ENCODE measurements around the gene RBKS. TPM values are rescaled to one million over a fixed set of nuclear protein-coding genes. Genes with fewer than 3 reads are reported as not detected.

Gene RBKS
- total and polyA plus RNA-seq, 2 of the 13 experiments (the other 11 are each of a cell fraction or from before 2014, with no cell fraction given), result 7.7 to 8.3 TPM

GRCh38 chr2:27771548-27772335 is 118.4 kb downstream of the RBKS start, which contains the start of gene MRPL33 (continued):
- TF ChIP-seq, protein P1, sequence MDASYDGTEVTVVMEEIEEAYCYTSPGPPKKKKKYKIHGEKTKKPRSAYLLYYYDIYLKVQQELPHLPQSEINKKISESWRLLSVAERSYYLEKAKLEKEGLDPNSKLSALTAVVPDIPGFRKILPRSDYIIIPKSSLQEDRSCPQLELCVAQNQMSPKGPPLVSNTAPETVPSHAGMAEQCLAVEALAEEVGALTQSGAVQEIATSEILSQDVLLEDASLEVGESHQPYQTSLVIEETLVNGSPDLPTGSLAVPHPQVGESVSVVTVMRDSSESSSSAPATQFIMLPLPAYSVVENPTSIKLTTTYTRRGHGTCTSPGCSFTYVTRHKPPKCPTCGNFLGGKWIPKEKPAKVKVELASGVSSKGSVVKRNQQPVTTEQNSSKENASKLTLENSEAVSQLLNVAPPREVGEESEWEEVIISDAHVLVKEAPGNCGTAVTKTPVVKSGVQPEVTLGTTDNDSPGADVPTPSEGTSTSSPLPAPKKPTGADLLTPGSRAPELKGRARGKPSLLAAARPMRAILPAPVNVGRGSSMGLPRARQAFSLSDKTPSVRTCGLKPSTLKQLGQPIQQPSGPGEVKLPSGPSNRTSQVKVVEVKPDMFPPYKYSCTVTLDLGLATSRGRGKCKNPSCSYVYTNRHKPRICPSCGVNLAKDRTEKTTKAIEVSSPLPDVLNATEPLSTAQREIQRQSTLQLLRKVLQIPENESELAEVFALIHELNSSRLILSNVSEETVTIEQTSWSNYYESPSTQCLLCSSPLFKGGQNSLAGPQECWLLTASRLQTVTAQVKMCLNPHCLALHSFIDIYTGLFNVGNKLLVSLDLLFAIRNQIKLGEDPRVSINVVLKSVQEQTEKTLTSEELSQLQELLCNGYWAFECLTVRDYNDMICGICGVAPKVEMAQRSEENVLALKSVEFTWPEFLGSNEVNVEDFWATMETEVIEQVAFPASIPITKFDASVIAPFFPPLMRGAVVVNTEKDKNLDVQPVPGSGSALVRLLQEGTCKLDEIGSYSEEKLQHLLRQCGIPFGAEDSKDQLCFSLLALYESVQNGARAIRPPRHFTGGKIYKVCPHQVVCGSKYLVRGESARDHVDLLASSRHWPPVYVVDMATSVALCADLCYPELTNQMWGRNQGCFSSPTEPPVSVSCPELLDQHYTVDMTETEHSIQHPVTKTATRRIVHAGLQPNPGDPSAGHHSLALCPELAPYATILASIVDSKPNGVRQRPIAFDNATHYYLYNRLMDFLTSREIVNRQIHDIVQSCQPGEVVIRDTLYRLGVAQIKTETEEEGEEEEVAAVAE (CRISPR knock-in tag; IDR thresholded peaks at IDR 0.05; ENCODE audit: borderline replicate concordance), result peak; percentile 86; the same call in 1 of the 2 replicates
- peak; percentile 51; the same call in 1 of the 2 replicates for TF ChIP-seq ZNF552 (CRISPR knock-in tag; IDR thresholded peaks at IDR 0.05; ENCODE audit: borderline replicate concordance)
- TF ChIP-seq, protein P2, sequence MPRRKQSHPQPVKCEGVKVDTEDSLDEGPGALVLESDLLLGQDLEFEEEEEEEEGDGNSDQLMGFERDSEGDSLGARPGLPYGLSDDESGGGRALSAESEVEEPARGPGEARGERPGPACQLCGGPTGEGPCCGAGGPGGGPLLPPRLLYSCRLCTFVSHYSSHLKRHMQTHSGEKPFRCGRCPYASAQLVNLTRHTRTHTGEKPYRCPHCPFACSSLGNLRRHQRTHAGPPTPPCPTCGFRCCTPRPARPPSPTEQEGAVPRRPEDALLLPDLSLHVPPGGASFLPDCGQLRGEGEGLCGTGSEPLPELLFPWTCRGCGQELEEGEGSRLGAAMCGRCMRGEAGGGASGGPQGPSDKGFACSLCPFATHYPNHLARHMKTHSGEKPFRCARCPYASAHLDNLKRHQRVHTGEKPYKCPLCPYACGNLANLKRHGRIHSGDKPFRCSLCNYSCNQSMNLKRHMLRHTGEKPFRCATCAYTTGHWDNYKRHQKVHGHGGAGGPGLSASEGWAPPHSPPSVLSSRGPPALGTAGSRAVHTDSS (CRISPR knock-in tag; conservative IDR thresholded peaks at IDR 0.05), result no peak
- no peak for TF ChIP-seq GTF2F1 (IDR thresholded peaks at IDR 0.05; ENCODE audit: low read length)
- TF ChIP-seq SIX1 (CRISPR knock-in tag; IDR thresholded peaks at IDR 0.05; ENCODE audit: borderline replicate concordance), result no peak; the same call in 1 of the 2 replicates
- TF ChIP-seq UBTF (CRISPR knock-in tag; IDR thresholded peaks at IDR 0.05), result peak; percentile 88
- TF ChIP-seq NONO (IDR thresholded peaks at IDR 0.05), result no peak
- peak; percentile 90 for TF ChIP-seq NONO (CRISPR knock-in tag; conservative IDR thresholded peaks at IDR 0.05)
- TF ChIP-seq POGZ (CRISPR knock-in tag; IDR thresholded peaks at IDR 0.05), result peak; percentile 89; the same call in 1 of the 2 replicates
- peak; percentile 89; the same call in 1 of the 2 replicates for TF ChIP-seq CBFB (CRISPR knock-in tag; IDR thresholded peaks at IDR 0.05)
- TF ChIP-seq ZXDC (CRISPR knock-in tag; IDR thresholded peaks at IDR 0.05), result peak; percentile 43; the same call in 1 of the 2 replicates
- peak; percentile 3; the same call in 1 of the 2 replicates for TF ChIP-seq FUBP1 (CRISPR knock-in tag; IDR thresholded peaks at IDR 0.05; ENCODE audit: borderline replicate concordance)
- TF ChIP-seq REPIN1 (CRISPR knock-in tag; IDR thresholded peaks at IDR 0.05; ENCODE audit: borderline replicate concordance, low read depth), result peak; percentile 89

Data from HepG2 (cell line).